ENCODE data around the gene PRUNE2. TPM values are rescaled to one million over a fixed set of nuclear protein-coding genes. Genes with fewer than 3 reads are reported as not detected.

The PRUNE2 gene
- total RNA-seq, 1 experiment from 2014 or later, result 0.59 TPM

DNA sequence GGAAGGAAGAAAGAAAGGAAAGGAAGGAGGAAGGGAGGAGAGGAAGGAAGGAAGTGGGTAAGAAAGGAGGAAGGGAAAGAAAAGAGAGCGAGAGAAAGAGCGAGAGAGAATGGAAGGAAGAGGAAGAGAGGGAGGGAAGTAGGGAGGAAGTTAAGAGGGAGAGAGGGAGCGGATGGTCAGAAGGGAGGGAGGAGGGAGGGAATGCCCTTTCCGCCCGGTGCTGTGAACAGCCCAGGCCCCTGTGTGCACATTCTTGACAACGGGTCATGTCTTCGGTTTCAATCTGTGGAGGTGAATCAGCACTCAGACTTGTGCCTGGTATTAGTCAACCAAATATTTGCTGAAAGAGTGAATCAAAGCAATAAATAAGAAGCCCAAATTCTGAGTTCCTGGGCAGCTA lies 39.2 kb downstream of the PRUNE2 start:
- POLR2A ChIA-PET, result no interaction called here
- peaks cover 0 to 9% of the 10 kb centered on the region in 2 experiments; a peak in 1 of 4 replicates for H3K4me1 ChIP-seq (ENCODE audit: control insufficient read depth in 1 of 2, insufficient read depth in 2 of 2, low read length in 2 of 2)
- intact Hi-C loops (cut with micrococcal nuclease), result no loop called here
- H3K4me3 ChIP-seq (replicated peaks in 1 of 2; ENCODE audit: low read depth in 1 of 2, low read length in 2 of 2), result no peak overlapping the region
- no peak for DNase-seq (ENCODE audit: low read depth, low spot score)
- RAD21 ChIA-PET (ENCODE audit: low non-redundant PET in 1 of 2, low total read pairs in 2 of 2, uncharacterized antibody in 2 of 2, unreplicated experiment in 2 of 2), result no interaction called here
- H3K9me3 ChIP-seq (ENCODE audit: control insufficient read depth in 1 of 2, insufficient read depth in 1 of 2, low read depth in 1 of 2, low read length in 2 of 2), result no peaks in the 10 kb centered on the region
- H3K4me2 ChIP-seq (ENCODE audit: low read length), result peak overlapping the region; percentile 28
- H3K27me3 ChIP-seq (ENCODE audit: insufficient read depth, low read length), result no peaks in the 10 kb centered on the region
- no peaks in the 10 kb centered on the region for H4K20me1 ChIP-seq (ENCODE audit: insufficient read depth)
- TF ChIP-seq RAD21 (IDR thresholded peaks at IDR 0.05; ENCODE audit: low read depth) (no peak), SP1 (IDR thresholded peaks at IDR 0.05; ENCODE audit: low read depth) (no peak), FOSL1 (IDR thresholded peaks at IDR 0.05; ENCODE audit: low read depth) (no peak), YY1 (IDR thresholded peaks at IDR 0.05; ENCODE audit: extremely low read depth, insufficient replicate concordance, low read depth, low read length) (no peak), EZH2phosphoT487 (IDR thresholded peaks at IDR 0.05; ENCODE audit: borderline replicate concordance) (no peak), CBX3 (IDR thresholded peaks at IDR 0.05; ENCODE audit: low read depth) (no peak), POLR2A (IDR thresholded peaks at IDR 0.05; ENCODE audit: borderline replicate concordance, extremely low read depth, insufficient read depth, insufficient read length) (no peak), POLR2AphosphoS5 (IDR thresholded peaks at IDR 0.05; ENCODE audit: low read depth, low read length) (no peak), ZNF274 (IDR thresholded peaks at IDR 0.05; ENCODE audit: low read depth, low read length) (no peak), SRF (IDR thresholded peaks at IDR 0.05; ENCODE audit: low read depth) (no peak), CEBPB (IDR thresholded peaks at IDR 0.05; ENCODE audit: low read depth) (no peak), TCF7L2 (IDR thresholded peaks at IDR 0.05; ENCODE audit: borderline replicate concordance, extremely low read depth, insufficient read depth, insufficient read length) (no peak), JUND (IDR thresholded peaks at IDR 0.05) (no peak), EGR1 (IDR thresholded peaks at IDR 0.05; ENCODE audit: low read depth) (no peak), EZH2 (IDR thresholded peaks at IDR 0.05) (no peak)
- TF ChIP-seq, protein P1, sequence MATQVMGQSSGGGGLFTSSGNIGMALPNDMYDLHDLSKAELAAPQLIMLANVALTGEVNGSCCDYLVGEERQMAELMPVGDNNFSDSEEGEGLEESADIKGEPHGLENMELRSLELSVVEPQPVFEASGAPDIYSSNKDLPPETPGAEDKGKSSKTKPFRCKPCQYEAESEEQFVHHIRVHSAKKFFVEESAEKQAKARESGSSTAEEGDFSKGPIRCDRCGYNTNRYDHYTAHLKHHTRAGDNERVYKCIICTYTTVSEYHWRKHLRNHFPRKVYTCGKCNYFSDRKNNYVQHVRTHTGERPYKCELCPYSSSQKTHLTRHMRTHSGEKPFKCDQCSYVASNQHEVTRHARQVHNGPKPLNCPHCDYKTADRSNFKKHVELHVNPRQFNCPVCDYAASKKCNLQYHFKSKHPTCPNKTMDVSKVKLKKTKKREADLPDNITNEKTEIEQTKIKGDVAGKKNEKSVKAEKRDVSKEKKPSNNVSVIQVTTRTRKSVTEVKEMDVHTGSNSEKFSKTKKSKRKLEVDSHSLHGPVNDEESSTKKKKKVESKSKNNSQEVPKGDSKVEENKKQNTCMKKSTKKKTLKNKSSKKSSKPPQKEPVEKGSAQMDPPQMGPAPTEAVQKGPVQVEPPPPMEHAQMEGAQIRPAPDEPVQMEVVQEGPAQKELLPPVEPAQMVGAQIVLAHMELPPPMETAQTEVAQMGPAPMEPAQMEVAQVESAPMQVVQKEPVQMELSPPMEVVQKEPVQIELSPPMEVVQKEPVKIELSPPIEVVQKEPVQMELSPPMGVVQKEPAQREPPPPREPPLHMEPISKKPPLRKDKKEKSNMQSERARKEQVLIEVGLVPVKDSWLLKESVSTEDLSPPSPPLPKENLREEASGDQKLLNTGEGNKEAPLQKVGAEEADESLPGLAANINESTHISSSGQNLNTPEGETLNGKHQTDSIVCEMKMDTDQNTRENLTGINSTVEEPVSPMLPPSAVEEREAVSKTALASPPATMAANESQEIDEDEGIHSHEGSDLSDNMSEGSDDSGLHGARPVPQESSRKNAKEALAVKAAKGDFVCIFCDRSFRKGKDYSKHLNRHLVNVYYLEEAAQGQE (IDR thresholded peaks at IDR 0.05; ENCODE audit: low read depth), result no peak
- TF ChIP-seq, protein P2, sequence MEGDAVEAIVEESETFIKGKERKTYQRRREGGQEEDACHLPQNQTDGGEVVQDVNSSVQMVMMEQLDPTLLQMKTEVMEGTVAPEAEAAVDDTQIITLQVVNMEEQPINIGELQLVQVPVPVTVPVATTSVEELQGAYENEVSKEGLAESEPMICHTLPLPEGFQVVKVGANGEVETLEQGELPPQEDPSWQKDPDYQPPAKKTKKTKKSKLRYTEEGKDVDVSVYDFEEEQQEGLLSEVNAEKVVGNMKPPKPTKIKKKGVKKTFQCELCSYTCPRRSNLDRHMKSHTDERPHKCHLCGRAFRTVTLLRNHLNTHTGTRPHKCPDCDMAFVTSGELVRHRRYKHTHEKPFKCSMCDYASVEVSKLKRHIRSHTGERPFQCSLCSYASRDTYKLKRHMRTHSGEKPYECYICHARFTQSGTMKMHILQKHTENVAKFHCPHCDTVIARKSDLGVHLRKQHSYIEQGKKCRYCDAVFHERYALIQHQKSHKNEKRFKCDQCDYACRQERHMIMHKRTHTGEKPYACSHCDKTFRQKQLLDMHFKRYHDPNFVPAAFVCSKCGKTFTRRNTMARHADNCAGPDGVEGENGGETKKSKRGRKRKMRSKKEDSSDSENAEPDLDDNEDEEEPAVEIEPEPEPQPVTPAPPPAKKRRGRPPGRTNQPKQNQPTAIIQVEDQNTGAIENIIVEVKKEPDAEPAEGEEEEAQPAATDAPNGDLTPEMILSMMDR (IDR thresholded peaks at IDR 0.05 in 2 of 3, conservative IDR thresholded peaks at IDR 0.05 in 1 of 3; ENCODE audit: borderline replicate concordance in 1 of 3, insufficient read depth in 1 of 3, low read depth in 2 of 3, low read length in 2 of 3), result no peak
- TF ChIP-seq, protein P3, sequence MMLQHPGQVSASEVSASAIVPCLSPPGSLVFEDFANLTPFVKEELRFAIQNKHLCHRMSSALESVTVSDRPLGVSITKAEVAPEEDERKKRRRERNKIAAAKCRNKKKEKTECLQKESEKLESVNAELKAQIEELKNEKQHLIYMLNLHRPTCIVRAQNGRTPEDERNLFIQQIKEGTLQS (IDR thresholded peaks at IDR 0.05), result no peak
- CTCF ChIA-PET, result no interaction called here
- no peaks in the 10 kb centered on the region for H3K79me2 ChIP-seq (ENCODE audit: insufficient read depth, low read length)
- BruUV-seq (replicated peaks), result no TSS peak
- no peak overlapping the region for H3K9ac ChIP-seq (ENCODE audit: low read length)
- no peaks in the 10 kb centered on the region for H3K9me2 ChIP-seq (ENCODE audit: insufficient read depth)
- H3K27ac ChIP-seq (ENCODE audit: low read depth, low read length), result no peak overlapping the region
- peak; percentile 44; the same call in 1 of the 2 replicates for ATAC-seq
- no peaks in the 10 kb centered on the region for H3K36me3 ChIP-seq (ENCODE audit: control insufficient read depth in 1 of 2, insufficient read depth in 2 of 2, low read length in 2 of 2)
- peak overlapping the region; percentile 77 for H2AFZ ChIP-seq (ENCODE audit: low read depth, low read length, poor library complexity, severe bottlenecking)

All from HCT116 (cell line).